KOPT-K1 (cell line): ENCODE data around the gene REEP5.

Experiments used
- H3K27ac ChIP-seq: fragments of 200-600 bp; sonication (generic); 2 replicates; pipeline ENCODE4 v1.5.1; 2016; ENCODE audit warnings: antibody characterized with exemption, mild to moderate bottlenecking, low read depth, low read length; ENCODE audit not compliant: poor library complexity, severe bottlenecking
- H3K36me3 ChIP-seq: fragments of 200-600 bp; sonication (generic); 2 replicates; pipeline ENCODE4 v1.5.1; 2017; ENCODE audit warnings: antibody characterized with exemption, mild to moderate bottlenecking, low read length, moderate library complexity; ENCODE audit not compliant: insufficient read depth
- H3K9me3 ChIP-seq: fragments of 200-600 bp; sonication (generic); 2 replicates; pipeline ENCODE4 v1.5.1; 2017; ENCODE audit warnings: antibody characterized with exemption, low read length, mild to moderate bottlenecking; ENCODE audit not compliant: insufficient read depth, poor library complexity, severe bottlenecking

REEP5 gene

DNA sequence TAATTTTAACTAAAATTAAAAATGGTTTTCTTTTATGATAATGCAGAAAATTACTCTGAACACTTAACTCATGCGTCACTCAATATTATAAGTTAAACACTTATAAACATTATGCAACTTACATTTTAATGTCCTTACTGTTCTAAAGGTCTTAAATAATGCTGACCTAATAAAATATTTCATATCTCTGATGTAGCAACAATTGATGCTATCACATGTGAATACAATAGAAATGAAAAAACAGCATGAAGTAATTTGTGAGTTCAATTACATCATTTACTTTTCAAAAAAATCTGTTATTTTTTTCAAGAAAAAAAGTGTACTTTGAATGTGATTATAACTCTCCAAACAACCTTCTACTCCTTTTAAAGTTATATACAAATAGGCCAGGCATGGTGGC, 26.4 kb upstream of the REEP5 start:
- Histone ChIP-seq H3K9me3 (no peaks in the 10 kb centered on the region), H3K36me3 (no peaks in the 10 kb centered on the region), H3K27ac (no peak overlapping the region)

DNA sequence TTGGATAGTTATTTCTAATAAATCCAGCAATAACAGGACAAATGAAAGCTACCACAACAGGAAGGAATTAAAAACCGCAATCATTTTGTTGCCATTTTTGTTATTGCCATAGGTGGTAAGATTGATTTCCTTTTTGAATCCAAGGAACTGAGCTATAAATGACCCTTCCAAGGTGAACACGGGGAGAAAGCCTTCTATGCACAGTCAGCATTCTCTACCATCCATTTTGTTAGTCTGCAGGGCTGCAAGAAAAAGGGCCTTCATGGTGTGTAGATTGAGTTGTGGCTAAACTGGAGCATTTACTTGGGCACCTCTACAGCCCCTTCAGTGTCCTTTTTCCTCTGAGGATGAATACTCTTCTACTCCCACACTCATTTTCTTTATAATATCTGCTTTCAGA, 18.6 kb upstream of the REEP5 start:
- Histone ChIP-seq H3K9me3 (no peaks in the 10 kb centered on the region), H3K36me3 (no peaks in the 10 kb centered on the region), H3K27ac (no peak overlapping the region)

- H3K9me3 ChIP-seq: no peaks in the 10 kb centered on the region
- H3K27ac ChIP-seq: no peak overlapping the region
- H3K36me3 ChIP-seq: no peaks in the 10 kb centered on the region
Measured at GRCh38 chr5:112938286-112938685, 16.3 kb upstream of the REEP5 start.

DNA sequence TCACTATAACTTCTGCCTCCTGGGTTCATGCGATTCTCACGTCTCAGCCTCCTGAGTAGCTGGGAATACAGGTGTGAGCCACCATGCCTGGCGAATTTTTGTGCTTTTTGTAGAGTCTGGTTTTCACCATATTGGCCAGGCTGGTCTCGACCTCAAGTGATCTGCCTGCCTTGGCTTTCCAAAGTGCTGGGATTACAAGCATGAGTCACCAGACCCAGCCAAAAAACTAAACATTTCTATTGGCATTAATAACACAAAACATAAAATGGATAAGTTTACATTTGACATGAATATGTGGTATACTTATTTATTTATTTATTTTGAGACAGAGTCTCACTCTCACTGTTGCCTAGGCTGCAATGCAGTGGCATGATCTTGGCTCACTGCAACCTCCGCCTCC, 13.6 kb upstream of the REEP5 start:
- H3K27ac ChIP-seq: no peak overlapping the region
- no peaks in the 10 kb centered on the region for H3K9me3 ChIP-seq
- no peaks in the 10 kb centered on the region for H3K36me3 ChIP-seq

DNA sequence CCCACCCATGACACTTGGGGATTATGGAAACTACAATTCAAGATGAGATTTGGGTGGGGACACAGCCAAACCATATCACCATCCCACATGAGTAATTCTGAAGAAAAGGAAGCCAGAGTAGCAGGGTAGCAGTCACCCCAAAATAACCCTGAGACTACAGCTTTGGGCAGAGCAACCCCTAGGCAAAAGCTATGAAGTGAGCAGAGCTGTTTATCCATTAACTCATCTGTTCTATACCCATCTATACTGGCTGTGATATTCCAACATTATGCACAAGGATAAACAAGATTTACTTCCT, 12.3 kb upstream of the REEP5 start:
- H3K9me3 ChIP-seq: no peaks in the 10 kb centered on the region
- no peak overlapping the region for H3K27ac ChIP-seq

GRCh38 chr5:112933651-112934365, 11.8 kb upstream of the REEP5 start:
- Histone ChIP-seq H3K27ac (no peak overlapping the region), H3K36me3 (no peaks in the 10 kb centered on the region), H3K9me3 (no peaks in the 10 kb centered on the region)

More for the DNA sequence above, 12.3 kb upstream of the REEP5 start:
- no peaks in the 10 kb centered on the region for H3K36me3 ChIP-seq

DNA sequence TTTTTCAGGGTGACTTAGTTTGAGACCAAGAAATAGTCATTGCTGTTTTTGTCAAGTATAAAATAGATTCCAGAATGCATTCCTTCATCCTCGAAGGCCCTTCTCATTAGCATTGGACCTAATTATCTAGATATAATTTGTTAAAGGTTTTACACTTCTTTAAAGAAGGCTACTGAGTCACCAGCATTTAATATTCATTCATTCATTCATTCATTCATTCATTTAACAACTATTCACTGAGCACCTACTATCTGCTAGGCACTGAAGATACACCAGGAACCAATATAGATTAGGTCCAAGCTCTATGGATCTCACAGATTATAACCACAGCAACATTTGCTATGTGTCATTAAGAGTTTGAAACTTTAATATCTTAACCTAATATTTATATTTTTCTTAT, 11.1 kb upstream of the REEP5 start:
- Histone ChIP-seq H3K9me3 (no peaks in the 10 kb centered on the region), H3K36me3 (no peaks in the 10 kb centered on the region), H3K27ac (no peak overlapping the region)

DNA sequence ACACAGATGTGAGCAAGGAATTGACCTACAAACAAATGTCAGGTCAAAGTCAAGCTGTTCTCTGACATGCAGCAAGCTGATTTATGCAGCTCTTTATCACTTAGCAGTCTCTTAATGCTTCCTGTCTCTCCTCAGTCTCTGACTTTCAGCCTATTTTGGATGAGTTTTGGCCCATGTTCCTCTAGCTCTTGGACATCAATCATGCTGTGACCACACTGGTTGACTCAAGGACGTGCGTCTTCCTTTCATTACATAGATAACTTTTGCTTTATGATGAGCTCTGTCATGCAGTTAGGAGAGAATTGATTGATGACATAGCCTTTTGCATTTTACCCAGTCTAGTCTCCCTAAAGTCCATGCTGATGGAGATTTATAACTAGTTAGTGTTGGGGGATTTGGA, 9.4 kb upstream of the REEP5 start:
- Histone ChIP-seq H3K36me3 (no peaks in the 10 kb centered on the region), H3K27ac (no peak overlapping the region), H3K9me3 (no peaks in the 10 kb centered on the region)

GRCh38 chr5:112930082-112930344, 8.0 kb upstream of the REEP5 start:
- Histone ChIP-seq H3K36me3 (no peaks in the 10 kb centered on the region), H3K27ac (no peak overlapping the region)

DNA sequence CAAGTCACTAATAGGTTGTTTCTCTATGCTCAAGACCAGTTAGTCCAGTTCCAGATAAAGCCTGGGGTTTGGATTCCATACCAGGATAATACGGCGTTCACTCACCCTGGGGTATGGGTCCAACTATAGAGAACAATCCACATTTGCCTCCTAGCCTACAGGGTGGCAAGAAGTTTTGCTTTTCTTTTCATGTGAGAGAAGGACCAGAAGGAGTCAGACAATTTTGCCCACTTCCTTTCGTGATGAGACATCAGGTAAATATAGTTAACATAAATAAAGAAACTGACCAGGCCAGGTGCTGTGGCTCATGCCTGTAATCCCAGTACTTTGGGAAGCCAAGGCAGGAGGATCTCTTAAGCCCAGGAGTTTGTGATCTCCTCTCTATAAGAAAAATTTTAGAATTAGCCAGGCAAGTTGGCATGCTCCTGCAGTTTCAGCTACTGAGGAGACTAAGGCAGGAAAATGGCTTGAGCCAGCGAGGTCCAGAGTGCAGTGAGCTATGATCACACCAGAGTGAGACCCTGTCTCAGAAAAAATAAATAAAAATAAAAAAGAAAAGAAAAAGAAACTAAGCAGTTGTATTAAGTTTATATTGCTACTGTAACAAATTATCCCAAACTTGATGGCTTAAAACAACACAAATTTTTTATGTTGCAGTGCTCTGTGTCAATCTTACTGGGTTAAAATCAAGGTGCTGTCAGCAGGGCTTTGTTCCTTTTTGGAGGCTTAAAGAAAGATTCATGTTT, 7.5 kb upstream of the REEP5 start:
- Histone ChIP-seq H3K27ac (peak overlapping the region; percentile 21), H3K9me3 (no peaks in the 10 kb centered on the region), H3K36me3 (no peaks in the 10 kb centered on the region)

More at GRCh38 chr5:112930082-112930344, 8.0 kb upstream of the REEP5 start:
- H3K9me3 ChIP-seq: no peaks in the 10 kb centered on the region

GRCh38 chr5:112923988-112924387, 2.0 kb upstream of the REEP5 start:
- Histone ChIP-seq H3K27ac (no peak overlapping the region), H3K9me3 (no peaks in the 10 kb centered on the region), H3K36me3 (0 out of 2 replicates have a peak, but pooled peaks cover 1% of the 10 kb centered on the region)

DNA sequence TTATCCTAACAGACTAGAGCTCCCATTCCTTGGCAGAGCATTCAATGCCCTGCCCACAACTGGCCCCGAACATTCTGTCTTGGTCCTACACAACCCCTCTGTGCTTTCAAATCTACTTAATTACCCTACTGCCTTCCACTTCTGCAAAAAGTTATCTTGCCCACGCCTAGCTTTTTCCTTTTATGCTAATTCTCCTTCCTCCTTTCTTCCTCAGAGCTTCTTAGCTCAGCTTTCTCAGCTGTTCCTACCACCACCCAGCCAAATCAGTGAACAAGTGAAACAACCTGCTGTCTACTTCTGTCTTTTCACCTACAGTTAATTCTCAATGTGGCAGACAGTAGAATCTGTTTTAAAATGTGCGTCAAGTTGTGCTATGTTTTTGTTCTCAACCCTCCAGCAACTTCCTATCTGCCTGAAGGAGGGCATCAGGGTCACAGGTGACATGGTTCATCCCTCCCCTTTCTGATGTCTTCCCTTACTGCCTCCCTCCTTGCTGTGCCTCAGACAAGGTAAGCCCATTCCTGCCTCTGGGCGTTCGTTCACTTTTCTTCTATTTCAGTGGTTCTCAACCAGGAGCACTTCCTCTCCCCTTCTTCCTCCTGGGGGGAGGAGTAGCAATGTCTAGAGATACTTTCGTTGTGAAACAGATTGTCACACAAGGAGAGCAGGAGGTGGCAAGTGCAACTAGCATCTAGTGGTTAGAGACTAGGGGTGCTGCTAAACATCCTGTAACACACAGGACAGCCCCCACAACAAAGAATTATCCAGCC, 1.3 kb upstream of the REEP5 start:
- H3K9me3 ChIP-seq: no peaks in the 10 kb centered on the region

DNA sequence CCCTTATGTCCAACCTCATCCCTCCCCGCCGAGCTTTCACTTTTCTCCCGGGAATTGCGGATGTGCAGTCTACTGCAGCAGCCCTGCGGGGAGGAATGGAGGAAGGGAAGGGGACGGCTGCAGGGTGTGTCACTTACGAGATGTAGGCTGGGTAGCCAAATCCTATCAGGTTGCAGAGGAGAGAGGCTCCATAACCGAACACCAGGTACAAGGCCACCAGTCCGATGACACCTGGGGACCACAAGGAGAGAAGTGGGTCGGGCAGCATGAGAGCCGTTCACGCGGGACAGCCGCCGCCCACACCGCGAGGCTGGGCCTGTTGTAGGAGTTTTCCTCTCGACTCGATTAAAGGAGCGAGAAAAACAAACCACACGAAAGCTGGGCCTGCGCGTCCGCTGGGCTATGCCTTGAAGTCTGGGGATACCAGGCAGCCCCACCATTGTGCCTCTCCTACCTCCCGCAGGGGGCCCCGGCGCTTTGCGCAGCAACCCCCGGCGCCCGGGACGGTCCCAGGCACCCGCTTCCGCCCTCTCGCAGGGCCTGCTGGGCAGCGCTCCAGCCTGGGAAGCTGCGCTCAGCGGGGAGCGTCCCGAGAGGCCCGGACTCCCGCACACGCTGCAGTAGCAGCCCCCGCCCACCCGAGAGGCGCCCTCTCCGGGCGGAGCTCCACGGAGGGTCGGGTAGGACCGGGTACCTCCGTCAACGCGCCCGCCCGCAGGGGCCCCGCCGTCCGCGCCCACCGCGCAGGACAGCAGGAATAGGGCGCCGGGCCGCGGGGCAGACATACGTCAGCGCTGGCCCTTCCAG, 798 bp downstream of the REEP5 start:
- Histone ChIP-seq H3K27ac (peak overlapping the region; percentile 76), H3K36me3 (peaks cover 27% of the 10 kb centered on the region), H3K9me3 (no peaks in the 10 kb centered on the region)

More for the DNA sequence above, 1.3 kb upstream of the REEP5 start:
- peak overlapping the region; percentile 8 for H3K27ac ChIP-seq
- H3K36me3 ChIP-seq: peaks cover 8% of the 10 kb centered on the region; the same call in 1 of the 2 replicates

DNA sequence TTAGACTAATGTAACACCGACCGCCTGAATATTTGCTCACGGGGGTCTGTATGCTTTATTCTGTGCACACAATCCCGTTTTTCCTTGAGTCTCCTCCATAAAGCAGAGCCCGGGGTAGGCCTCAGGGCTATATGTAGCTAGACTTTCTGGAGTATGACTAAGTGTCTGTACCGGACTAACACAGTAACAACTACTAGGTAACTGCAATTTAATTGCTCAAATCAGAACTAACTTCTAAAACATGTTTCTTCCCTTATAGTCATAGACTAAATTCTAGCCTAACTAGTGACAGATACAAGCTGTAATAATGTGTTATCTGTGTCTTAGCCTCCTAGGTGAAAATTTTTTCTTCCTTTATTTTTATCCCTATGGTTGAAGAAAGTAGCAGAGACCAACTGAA, 2.1 kb downstream of the REEP5 start:
- Histone ChIP-seq H3K9me3 (no peaks in the 10 kb centered on the region), H3K27ac (no peak overlapping the region), H3K36me3 (peaks cover 27% of the 10 kb centered on the region)

DNA sequence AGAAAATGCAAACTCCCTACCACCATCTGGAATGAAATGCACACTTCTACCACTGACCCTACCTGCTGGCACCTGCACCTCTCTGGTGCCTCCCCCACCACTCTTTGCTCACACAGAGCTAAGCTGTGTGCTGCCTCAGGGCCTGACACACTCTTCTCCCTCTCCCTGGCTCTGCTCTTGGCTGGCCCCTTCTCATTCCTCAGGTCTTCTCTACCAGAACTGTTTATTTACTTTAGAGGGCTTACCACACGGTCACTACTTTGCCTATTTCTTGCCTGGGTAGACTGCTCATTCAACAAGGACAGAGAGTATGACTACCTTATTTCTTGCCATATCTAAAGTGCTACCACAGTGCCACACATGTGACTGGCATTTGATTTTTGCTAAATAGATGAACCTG, 3.3 kb downstream of the REEP5 start:
- Histone ChIP-seq H3K9me3 (no peaks in the 10 kb centered on the region), H3K27ac (no peak overlapping the region), H3K36me3 (peaks cover 40% of the 10 kb centered on the region)
